OCI-LY1 (cell line): Measurements from ENCODE around the gene NKAIN2.

ENCODE experiments used
- H2AFZ ChIP-seq: fragments of 200-600 bp; sonication (generic), shearing (Covaris generic); 2 replicates; pipeline ENCODE4 v1.6.0; 2014; ENCODE audit warnings: antibody characterized with exemption, mild to moderate bottlenecking, low read length
- H3F3A ChIP-seq: fragments of 200-600 bp; sonication (generic), shearing (Covaris generic); 2 replicates; pipeline ENCODE4 v1.6.0; 2014; ENCODE audit warnings: mild to moderate bottlenecking, antibody characterized with exemption, low read length, moderate library complexity; ENCODE audit not compliant: insufficient read depth
- H3K27ac ChIP-seq: fragments of 200-600 bp; sonication (generic); 2 replicates; pipeline ENCODE4 v1.5.1; 2014; ENCODE audit warnings: low read length, mixed run types, mild to moderate bottlenecking, low read depth; ENCODE audit not compliant: poor library complexity, severe bottlenecking
- H3K27me3 ChIP-seq: fragments of 200-600 bp; sonication (generic); 2 replicates; pipeline ENCODE4 v1.6.0; 2014; ENCODE audit warnings: antibody characterized with exemption, mild to moderate bottlenecking, low read length, moderate library complexity; ENCODE audit not compliant: insufficient read depth
- H3K36me3 ChIP-seq: fragments of 200-600 bp; sonication (generic); 2 replicates; pipeline ENCODE4 v1.6.1; 2014; ENCODE audit warnings: mild to moderate bottlenecking, antibody characterized with exemption, low read length, moderate library complexity, mixed read lengths; ENCODE audit not compliant: insufficient read depth
- H3K4me1 ChIP-seq: fragments of 200-600 bp; sonication (generic); 2 replicates; pipeline ENCODE4 v1.5.1; 2014; ENCODE audit warnings: mild to moderate bottlenecking, low read length, moderate library complexity; ENCODE audit not compliant: insufficient read depth, severe bottlenecking
- H3K4me2 ChIP-seq: fragments of 200-600 bp; sonication (generic), shearing (Covaris generic); 2 replicates; pipeline ENCODE4 v1.6.1; 2014; ENCODE audit warnings: low read length
- H3K4me3 ChIP-seq: fragments of 200-600 bp; sonication (generic); 2 replicates; pipeline ENCODE4 v1.5.1; 2014; ENCODE audit warnings: low read length, low read depth, mild to moderate bottlenecking, mixed read lengths; ENCODE audit not compliant: poor library complexity, severe bottlenecking
- H3K79me2 ChIP-seq: fragments of 200-600 bp; shearing (Covaris generic); 2 replicates; pipeline ENCODE4 v1.6.1; 2016; ENCODE audit warnings: mixed run types, low read length, mixed read lengths; ENCODE audit not compliant: insufficient read depth
- H3K9ac ChIP-seq: fragments of 200-600 bp; sonication (generic), shearing (Covaris generic); 2 replicates; pipeline ENCODE4 v1.6.1; 2014; ENCODE audit warnings: mild to moderate bottlenecking, low read length, mixed read lengths
- H3K9me2 ChIP-seq: fragments of 200-600 bp; sonication (generic), shearing (Covaris generic); 2 replicates; pipeline ENCODE4 v1.6.1; 2014; ENCODE audit warnings: low read depth, mild to moderate bottlenecking, low read length, mixed read lengths
- H3K9me3 ChIP-seq: fragments of 200-600 bp; shearing (Covaris generic); 2 replicates; pipeline ENCODE4 v1.6.1; 2014; ENCODE audit warnings: low read length, mixed read lengths
- H4K20me1 ChIP-seq: fragments of 200-600 bp; sonication (generic), shearing (Covaris generic); 2 replicates; pipeline ENCODE4 v1.6.0; 2016; ENCODE audit warnings: mild to moderate bottlenecking, low read length; ENCODE audit not compliant: insufficient read depth
- EZH2 ChIP-seq: fragments of 200-600 bp; sonication (generic), shearing (Covaris generic); IDR thresholded peaks from 2 replicates; pipeline ENCODE4 v1.8.0; 2017; ENCODE audit warnings: borderline replicate concordance, mixed run types, mild to moderate bottlenecking, antibody characterized with exemption, low read length, moderate library complexity, mixed read lengths
- TF ChIP-seq, protein P1 (sequence below): fragments of 200-600 bp; sonication (generic), shearing (Covaris generic); IDR thresholded peaks from 2 replicates; pipeline ENCODE4 v1.5.1; 2017; ENCODE audit warnings: mild to moderate bottlenecking, antibody characterized with exemption, low read length, moderate library complexity, mixed read lengths

Gene NKAIN2

GRCh38 chr6:123940551-123940950, 136.9 kb downstream of the NKAIN2 start:
- TF ChIP-seq EZH2, result no peak
- TF ChIP-seq, protein P1, sequence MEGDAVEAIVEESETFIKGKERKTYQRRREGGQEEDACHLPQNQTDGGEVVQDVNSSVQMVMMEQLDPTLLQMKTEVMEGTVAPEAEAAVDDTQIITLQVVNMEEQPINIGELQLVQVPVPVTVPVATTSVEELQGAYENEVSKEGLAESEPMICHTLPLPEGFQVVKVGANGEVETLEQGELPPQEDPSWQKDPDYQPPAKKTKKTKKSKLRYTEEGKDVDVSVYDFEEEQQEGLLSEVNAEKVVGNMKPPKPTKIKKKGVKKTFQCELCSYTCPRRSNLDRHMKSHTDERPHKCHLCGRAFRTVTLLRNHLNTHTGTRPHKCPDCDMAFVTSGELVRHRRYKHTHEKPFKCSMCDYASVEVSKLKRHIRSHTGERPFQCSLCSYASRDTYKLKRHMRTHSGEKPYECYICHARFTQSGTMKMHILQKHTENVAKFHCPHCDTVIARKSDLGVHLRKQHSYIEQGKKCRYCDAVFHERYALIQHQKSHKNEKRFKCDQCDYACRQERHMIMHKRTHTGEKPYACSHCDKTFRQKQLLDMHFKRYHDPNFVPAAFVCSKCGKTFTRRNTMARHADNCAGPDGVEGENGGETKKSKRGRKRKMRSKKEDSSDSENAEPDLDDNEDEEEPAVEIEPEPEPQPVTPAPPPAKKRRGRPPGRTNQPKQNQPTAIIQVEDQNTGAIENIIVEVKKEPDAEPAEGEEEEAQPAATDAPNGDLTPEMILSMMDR, result no peak
- no peaks in the 10 kb centered on the region for H3K9me2 ChIP-seq

DNA sequence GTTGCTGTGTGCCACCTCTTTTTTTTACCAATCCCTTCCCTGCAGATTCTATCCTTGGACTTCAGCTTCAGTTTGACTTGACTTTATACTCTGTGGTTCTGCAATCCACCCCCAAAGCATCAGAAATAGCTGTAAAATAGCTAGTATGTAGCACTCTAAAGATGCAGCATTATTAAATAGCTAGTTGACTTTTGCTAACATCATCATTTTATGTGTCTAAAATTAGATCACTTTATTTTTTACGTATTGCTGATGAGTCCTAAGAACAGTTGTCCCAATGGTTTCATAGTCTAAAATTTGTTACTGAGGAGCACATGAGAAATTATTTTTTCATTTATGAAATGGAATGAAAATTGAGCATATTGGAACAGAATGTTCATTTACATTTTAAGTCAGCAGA, 138.2 kb downstream of the NKAIN2 start:
- Histone ChIP-seq H2AFZ (no peak overlapping the region), H3K79me2 (no peaks in the 10 kb centered on the region), H3K4me3 (no peak overlapping the region), H3K4me2 (no peak overlapping the region), H4K20me1 (no peaks in the 10 kb centered on the region), H3K27me3 (no peaks in the 10 kb centered on the region), H3K27ac (no peak overlapping the region), H3F3A (no peaks in the 10 kb centered on the region), H3K9me3 (no peaks in the 10 kb centered on the region), H3K36me3 (no peaks in the 10 kb centered on the region), H3K9me2 (no peaks in the 10 kb centered on the region), H3K9ac (no peak overlapping the region), H3K4me1 (no peaks in the 10 kb centered on the region)
- TF ChIP-seq EZH2, result no peak
- TF ChIP-seq, protein P1, result no peak

More at GRCh38 chr6:123940551-123940950, 136.9 kb downstream of the NKAIN2 start:
- no peaks in the 10 kb centered on the region for H4K20me1 ChIP-seq
- no peaks in the 10 kb centered on the region for H3K27me3 ChIP-seq
- no peaks in the 10 kb centered on the region for H3K9me3 ChIP-seq
- no peak overlapping the region for H3K4me3 ChIP-seq
- H3K36me3 ChIP-seq, result no peaks in the 10 kb centered on the region
- no peaks in the 10 kb centered on the region for H3F3A ChIP-seq
- H3K4me2 ChIP-seq, result no peak overlapping the region
- H2AFZ ChIP-seq, result no peak overlapping the region
- no peak overlapping the region for H3K9ac ChIP-seq
- H3K27ac ChIP-seq, result no peak overlapping the region
- no peaks in the 10 kb centered on the region for H3K4me1 ChIP-seq
- no peaks in the 10 kb centered on the region for H3K79me2 ChIP-seq

GRCh38 chr6:123945386-123945785, 141.7 kb downstream of the NKAIN2 start:
- no peaks in the 10 kb centered on the region for H3K9me3 ChIP-seq
- H3K36me3 ChIP-seq, result no peaks in the 10 kb centered on the region
- no peak overlapping the region for H3K27ac ChIP-seq
- TF ChIP-seq, protein P1, result no peak
- TF ChIP-seq EZH2, result no peak
- no peak overlapping the region for H2AFZ ChIP-seq
- H3K9me2 ChIP-seq, result no peaks in the 10 kb centered on the region
- H3K27me3 ChIP-seq, result no peaks in the 10 kb centered on the region
- H3K4me1 ChIP-seq, result no peaks in the 10 kb centered on the region
- H3F3A ChIP-seq, result no peaks in the 10 kb centered on the region
- H3K4me3 ChIP-seq, result no peak overlapping the region
- no peaks in the 10 kb centered on the region for H4K20me1 ChIP-seq
- no peak overlapping the region for H3K9ac ChIP-seq
- H3K79me2 ChIP-seq, result no peaks in the 10 kb centered on the region
- no peak overlapping the region for H3K4me2 ChIP-seq
